Heart left ventricle (tissue), 16 donors: ENCODE results near the gene ATRN. TPM values are rescaled to one million over a fixed set of nuclear protein-coding genes. Genes with fewer than 3 reads are reported as not detected.
A peak's percentile ranks its signal among the peaks of the same experiment; 100 is the strongest.
"Not testable (repeated sequence)": the region's sequence is repeated elsewhere in the genome, so short reads cannot be mapped to it uniquely, and the experiment has no call there.

Source experiments
- ATAC-seq, 4 donors: fragments of 200-7000 bp; cut with Tn5 transposase; one replicate each; pipeline ENCODE4 v1.9.1; 2020 to 2022; ENCODE audit warnings: moderate library complexity in 4 of 4, mild to moderate bottlenecking in 3 of 4, moderate number of reproducible peaks in 1 of 4
- DNase-seq, 5 donors: peaks; one replicate each; pipeline ENCODE4 v3.0.0-alpha.2; 2020
- H3K27ac ChIP-seq, 12 donors: fragments of 200-600 bp; sonication (generic) in 4 of 12; one replicate each; pipeline versions ENCODE4 v1.5.0 to v1.8.0; 2016 to 2022; ENCODE audit warnings: mild to moderate bottlenecking in 2 of 12
- H3K27me3 ChIP-seq, 9 donors: fragments of 200-600 bp; sonication (generic) in 2 of 9; one replicate each; pipeline versions ENCODE4 v1.5.1 to v1.8.0; 2016 to 2022; ENCODE audit warnings: mild to moderate bottlenecking in 3 of 9
- H3K36me3 ChIP-seq, 9 donors: fragments of 200-600 bp; sonication (generic) in 2 of 9; one replicate each; pipeline versions ENCODE4 v1.5.0 to v1.8.0; 2018 to 2022; ENCODE audit warnings: mild to moderate bottlenecking in 2 of 9
- H3K4me1 ChIP-seq, 12 donors: fragments of 200-600 bp; sonication (generic) in 4 of 12; one replicate each; pipeline versions ENCODE4 v1.5.0 to v1.8.0; 2016 to 2022; ENCODE audit warnings: mild to moderate bottlenecking in 3 of 12
- H3K4me3 ChIP-seq, 12 donors: fragments of 200-600 bp; sonication (generic) in 4 of 12; one replicate each; pipeline versions ENCODE4 v1.5.0 to v1.8.0; 2017 to 2022; ENCODE audit warnings: mild to moderate bottlenecking in 9 of 12, moderate library complexity in 4 of 12
- H3K9me3 ChIP-seq, 12 donors: fragments of 200-600 bp; sonication (generic) in 4 of 12; one replicate each; pipeline versions ENCODE4 v1.5.0 to v1.8.0; 2016 to 2022; ENCODE audit warnings: mild to moderate bottlenecking in 1 of 12
- CTCF ChIP-seq, 12 donors: fragments of 200-600 bp; sonication (generic) in 4 of 12; IDR thresholded peaks; one replicate each; pipeline versions ENCODE4 v1.5.0 to v1.8.0; 2018 to 2022; ENCODE audit warnings: antibody characterized with exemption in 12 of 12, mild to moderate bottlenecking in 5 of 12
- POLR2A ChIP-seq, 2 donors: fragments of 450-650 bp; IDR thresholded peaks; one replicate each; pipeline ENCODE4 v1.6.1; 2017; ENCODE audit warnings: antibody characterized with exemption in 2 of 2, mild to moderate bottlenecking in 2 of 2, moderate library complexity in 2 of 2
- WGBS, 4 donors: extraction: QIAGEN DNeasy Blood & Tissue Kit in 2 of 4; methylation state at CpG; one replicate each; pipeline versions ENCODE4 v1.1.5 to v1.1.7; 2013 to 2018; 5-methylcytosine and 5-hydroxymethylcytosine counted together
- intact Hi-C, 10 donors: fragments of 100-400 bp; cut with DNase I; formaldehyde crosslinking; loops; one replicate each; pipeline versions ENCODE4 v1.11.1 to v1.14.2; 2022
- long read RNA-seq, 3 donors: library from polyadenylated mRNA; unstranded; transcript quantifications; one replicate each; pipeline ENCODE4 v2.0.0, GENCODE V29; 2020 to 2021
- polyA plus RNA-seq, 2 donors: library from polyadenylated mRNA; stranded (reverse); fragments of 200-250 nt; gene quantifications; one replicate each; pipeline ENCODE4 v1.2.3, GENCODE V29; 2013
- total RNA-seq, 9 donors: library from RNA; depleted of rRNA in 2 of 9; stranded (reverse); fragments of >200 nt in 2 of 9; fragmentation: NEBNext Ultra II Directional in 3 of 9; extraction: Animal tissue kit (Norgen Biotek cat#: 25700) in 3 of 9; gene quantifications; one replicate each; pipeline versions ENCODE4 v1.1.0 to v1.2.4, GENCODE V29; 2016 to 2023
- donor health status: ischemic (EF 13 %, LVEDD 7.1; RV severe dilation, severe dysfunction).
- donor health status: healthy with polysubstance abuse.
- donor health status: DM: no; HTN: yes; CAD: no.
- donor health status: DM: no; HTN: no; CAD: no.
- donor health status: ischemic (EF 25% LVEDD 6.9; RV normal size, moderate dysfunction).
- donor health status: ischemic (EF 25% LVEDD 5.7; RV mildly dilated, moderate dysfunction).
- donor health status: healthy.
- donor health status: DM: yes; HTN: yes; CAD: no.
- donor health status: ischemic (EF 35%, LVEDD 5.7; RV mildly dilated, moderate dysfunction).
- donor health status: nonischemic (EF 11% LVEDD 7.7; RV severe dilation, severe dysfunction).
- donor health status: DM: yes; HTN: yes; CAD: no.
- donor health status: PGD.
- donor health status: ischemic (EF 29% LVEDD 5.4; RV normal size, mild dysfunction).
- donor health status: nonischemic (EF 23%, LVEDD 6.1; RV moderate dilation, normal function).

The ATRN gene
- total RNA-seq (10 to 100 TPM; 30.3 to 44.7 (median 36.9) TPM), polyA plus RNA-seq (10 to 100 TPM in 1 of 2 donors, 1 to 10 TPM in 1; 4.8 to 17.3 TPM)
- long read RNA-seq, donor 1, partial matches to known transcripts = 3 of 20 reads
- long read RNA-seq, donor 1, other reads (novel, unspliced or antisense) = 14 of 20 reads
- long read RNA-seq, donor 2, partial matches to known transcripts = 1 of 4 reads
- long read RNA-seq, donor 2, other reads (novel, unspliced or antisense) = 3 of 4 reads
- long read RNA-seq, donor 3, partial matches to known transcripts = 2 of 17 reads
- long read RNA-seq, donor 3, other reads (novel, unspliced or antisense) = 12 of 17 reads

DNA sequence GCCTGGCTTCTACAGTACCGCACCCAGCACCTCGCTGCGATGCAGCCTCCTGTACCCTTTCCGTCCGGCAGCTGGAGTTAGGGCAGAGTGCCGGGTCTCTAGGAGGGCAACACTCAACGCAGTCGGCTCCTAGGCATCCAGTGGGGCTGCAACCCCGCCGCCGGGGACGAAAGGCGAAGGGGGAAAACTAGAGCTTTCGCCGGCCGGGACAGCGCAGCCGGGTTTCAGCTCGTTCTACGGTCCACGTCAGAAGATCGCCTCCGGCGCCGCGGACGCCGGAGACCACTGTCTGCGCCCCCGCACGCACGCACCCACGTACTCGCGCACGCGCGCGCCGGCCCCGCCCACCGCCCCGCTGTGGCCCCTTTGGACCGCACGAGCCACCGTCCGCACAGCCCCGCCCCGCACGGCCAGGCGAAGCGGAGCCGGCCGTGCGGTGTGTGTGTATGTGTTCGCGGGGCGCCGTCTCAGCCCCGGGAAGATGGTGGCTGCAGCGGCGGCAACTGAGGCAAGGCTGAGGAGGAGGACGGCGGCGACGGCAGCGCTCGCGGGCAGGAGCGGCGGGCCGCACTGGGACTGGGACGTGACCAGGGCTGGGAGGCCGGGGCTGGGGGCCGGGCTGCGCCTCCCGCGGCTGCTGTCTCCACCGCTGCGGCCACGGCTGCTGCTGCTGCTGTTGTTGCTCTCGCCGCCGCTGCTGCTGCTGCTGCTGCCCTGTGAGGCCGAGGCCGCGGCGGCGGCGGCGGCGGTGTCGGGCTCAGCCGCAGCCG, at the start of gene ATRN:
ATRN (plus strand) TSS at position 392 of the 770 bp plus-strand sequence; CDS start at position 482, 90 bp downstream.
- Histone ChIP-seq H3K27me3 (no peaks in the 10 kb centered on the region), H3K4me3 (peak within 1 kb of the TSS; percentile 83 to 100 (median 98)), H3K9me3 (no peaks in the 10 kb centered on the region), H3K27ac (peak within 1 kb of the TSS; percentile 48 to 93 (median 88)), H3K36me3 (no peaks in the 10 kb centered on the region), H3K4me1 (peaks cover 9 to 35% (median 27%) of the 10 kb centered on the region in 12 donors)
- 0 to 1% (median 0%) methylated on average over 34 to 95 of the region's 95 CpGs for WGBS, 4 donors
- intact Hi-C loops = loop anchor here in 7 of 10 donors (1.0 to 10.0 kb wide), 5 partner anchors 63 to 116 kb away; partner anchors contain the start of gene DNAAF9 (in 5 of the 7)
- DNase-seq (peak; percentile 95 to 97 (median 95)), ATAC-seq (peak; percentile 91 to 98 (median 98))
- TF ChIP-seq CTCF (IDR thresholded peaks at IDR 0.05) (no peak), POLR2A (IDR thresholded peaks at IDR 0.05) (peak; percentile 6 to 86)

- Histone ChIP-seq H3K9me3 (no peaks in the 10 kb centered on the region), H3K27ac (no peak overlapping the region), H3K27me3 (no peaks in the 10 kb centered on the region), H3K36me3 (no peaks in the 10 kb centered on the region), H3K4me3 (no peak overlapping the region), H3K4me1 (peaks cover 0 to 13% (median 0%) of the 10 kb centered on the region in 12 donors)
- DNase-seq (no peak), ATAC-seq (no peak)
- 75 to 83% (median 77%) methylated on average over 6 of the region's 6 CpGs for WGBS, 4 donors
- intact Hi-C loops = no loop called here
- no peak for TF ChIP-seq CTCF (IDR thresholded peaks at IDR 0.05)
- no peak for TF ChIP-seq POLR2A (IDR thresholded peaks at IDR 0.05)
Measured at GRCh38 chr20:3421985-3422384, 48.8 kb upstream of the ATRN start.

DNA sequence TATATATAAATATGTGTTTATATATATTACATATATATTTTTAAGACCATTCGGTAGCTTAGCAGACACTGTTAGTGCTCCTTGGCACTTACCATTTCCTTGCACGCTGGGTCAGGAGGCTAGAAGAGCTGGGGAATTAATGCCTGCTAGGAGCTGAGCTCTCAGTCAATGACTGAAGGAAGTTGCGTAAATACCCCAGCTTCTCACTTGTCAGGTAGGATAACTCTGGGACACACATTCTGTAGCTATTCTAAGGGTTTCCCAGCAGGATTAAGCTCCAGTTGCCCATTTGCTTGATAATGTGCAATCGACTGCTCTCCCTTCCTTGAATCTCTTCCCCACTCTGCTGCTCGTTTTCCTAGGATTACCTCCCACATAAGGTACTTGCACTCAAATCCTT, 47.7 kb upstream of the ATRN start:
- intact Hi-C loops = no loop called here
- TF ChIP-seq POLR2A (IDR thresholded peaks at IDR 0.05) = no peak
- no peak for TF ChIP-seq CTCF (IDR thresholded peaks at IDR 0.05)
- peaks cover 0 to 13% (median 0%) of the 10 kb centered on the region in 12 donors for H3K4me1 ChIP-seq
- WGBS, 4 donors = 64 to 82% (median 65%) methylated on average over 5 of the region's 5 CpGs
- H3K36me3 ChIP-seq = no peaks in the 10 kb centered on the region
- no peaks in the 10 kb centered on the region for H3K27me3 ChIP-seq
- H3K4me3 ChIP-seq = no peak overlapping the region
- ATAC-seq = no peak
- DNase-seq = no peak
- H3K9me3 ChIP-seq = no peaks in the 10 kb centered on the region
- no peak overlapping the region for H3K27ac ChIP-seq

DNA sequence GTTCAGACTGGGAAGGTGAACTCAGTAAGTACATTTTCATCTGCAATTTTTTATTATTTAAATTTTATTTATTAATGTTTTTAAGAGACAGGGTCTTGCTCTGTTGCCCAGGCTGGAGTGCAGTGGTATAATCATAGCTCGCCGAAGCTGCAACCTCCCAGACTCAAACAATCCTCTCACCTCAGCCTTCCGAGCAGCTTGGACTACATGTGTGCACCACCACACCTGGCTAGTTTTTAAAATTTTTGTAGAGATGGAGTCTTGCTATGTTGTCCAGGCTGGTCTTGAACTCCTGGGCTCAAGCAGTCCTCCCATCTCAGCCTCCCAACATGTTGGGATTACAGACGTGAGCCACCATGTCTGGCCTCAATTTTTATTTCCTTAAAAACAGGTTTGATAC, 44.1 kb upstream of the ATRN start:
- H3K9me3 ChIP-seq, H3K27ac ChIP-seq, ATAC-seq, H3K27me3 ChIP-seq, DNase-seq, H3K4me3 ChIP-seq, H3K36me3 ChIP-seq, intact Hi-C loops: not testable (repeated sequence)
- H3K4me1 ChIP-seq = peaks cover 0 to 15% (median 0%) of the 10 kb centered on the region in 12 donors
- 82 to 95% (median 90%) methylated on average over 4 of the region's 4 CpGs for WGBS, 4 donors
